SU-DHL-6 (cell line): ENCODE data around the gene TBX6.

Experiments used
- H2AFZ ChIP-seq: fragments of 200-600 bp; sonication (generic); 2 replicates; pipeline ENCODE4 v1.6.1; 2014; ENCODE audit warnings: low read depth, mild to moderate bottlenecking, moderate library complexity, mixed read lengths, antibody characterized with exemption, low read length; ENCODE audit not compliant: severe bottlenecking
- H3F3A ChIP-seq: fragments of 200-600 bp; shearing (Covaris generic); 2 replicates; pipeline ENCODE4 v1.6.0; 2016; ENCODE audit warnings: antibody characterized with exemption, mild to moderate bottlenecking; ENCODE audit not compliant: insufficient read depth
- H3K27ac ChIP-seq: fragments of 200-600 bp; sonication (generic); 2 replicates; pipeline ENCODE4 v1.5.1; 2016; ENCODE audit warnings: low read depth, mild to moderate bottlenecking, low read length, moderate library complexity, mixed read lengths
- H3K27me3 ChIP-seq: fragments of 200-600 bp; sonication (generic), shearing (Covaris generic); 2 replicates; pipeline ENCODE4 v1.6.0; 2014; ENCODE audit warnings: mild to moderate bottlenecking, low read length
- H3K36me3 ChIP-seq: fragments of 200-600 bp; sonication (generic); 2 replicates; pipeline ENCODE4 v1.6.1; 2014; ENCODE audit warnings: mild to moderate bottlenecking, low read length, mixed read lengths
- H3K4me2 ChIP-seq: fragments of 300-600, 200-600 bp; shearing (Covaris generic), sonication (generic); 2 replicates; pipeline ENCODE4 v1.6.0; 2014; ENCODE audit warnings: low read length, low read depth, mild to moderate bottlenecking; ENCODE audit not compliant: poor library complexity, severe bottlenecking
- H3K4me3 ChIP-seq: fragments of 200-600 bp; sonication (generic); 2 replicates; pipeline ENCODE4 v1.5.1; 2014; ENCODE audit warnings: antibody characterized with exemption, low read length, mild to moderate bottlenecking, mixed read lengths; ENCODE audit not compliant: insufficient read depth, poor library complexity, severe bottlenecking
- H3K79me2 ChIP-seq: fragments of 200-600 bp; sonication (generic); 2 replicates; pipeline ENCODE4 v1.6.1; 2014; ENCODE audit warnings: mild to moderate bottlenecking, low read length, moderate library complexity; ENCODE audit not compliant: insufficient read depth
- H3K9ac ChIP-seq: fragments of 200-600 bp; sonication (generic); 2 replicates; pipeline ENCODE4 v1.7.0; 2014; ENCODE audit warnings: mild to moderate bottlenecking, low read length
- H3K9me2 ChIP-seq: fragments of 200-600 bp; sonication (generic); replicated peaks from 2 replicates; pipeline ENCODE4 v1.6.1; 2014; ENCODE audit warnings: low read length; ENCODE audit not compliant: insufficient read depth
- H3K9me3 ChIP-seq: fragments of 200-600 bp; sonication (generic); 2 replicates; pipeline ENCODE4 v1.6.1; 2014; ENCODE audit warnings: low read length, mixed read lengths; ENCODE audit not compliant: insufficient read depth
- H4K20me1 ChIP-seq: fragments of 200-600 bp; sonication (generic); 2 replicates; pipeline ENCODE4 v1.6.1; 2014; ENCODE audit warnings: low read depth, mild to moderate bottlenecking, antibody characterized with exemption, low read length, moderate library complexity, mixed read lengths
- EZH2phosphoT487 ChIP-seq: fragments of 200-600 bp; sonication (generic), shearing (Covaris generic); conservative IDR thresholded peaks from 2 replicates; pipeline ENCODE4 v1.6.1; 2018; ENCODE audit warnings: mild to moderate bottlenecking, antibody characterized with exemption, low read length, moderate library complexity, mixed read lengths
- TF ChIP-seq, protein P1 (sequence below): fragments of 200-600 bp; sonication (generic); IDR thresholded peaks from one replicate; pipeline ENCODE4 v1.5.1; 2017; ENCODE audit warnings: antibody characterized with exemption, mild to moderate bottlenecking, low read length, moderate library complexity; ENCODE audit not compliant: insufficient read depth, poor library complexity, severe bottlenecking

TBX6 gene, protein sequence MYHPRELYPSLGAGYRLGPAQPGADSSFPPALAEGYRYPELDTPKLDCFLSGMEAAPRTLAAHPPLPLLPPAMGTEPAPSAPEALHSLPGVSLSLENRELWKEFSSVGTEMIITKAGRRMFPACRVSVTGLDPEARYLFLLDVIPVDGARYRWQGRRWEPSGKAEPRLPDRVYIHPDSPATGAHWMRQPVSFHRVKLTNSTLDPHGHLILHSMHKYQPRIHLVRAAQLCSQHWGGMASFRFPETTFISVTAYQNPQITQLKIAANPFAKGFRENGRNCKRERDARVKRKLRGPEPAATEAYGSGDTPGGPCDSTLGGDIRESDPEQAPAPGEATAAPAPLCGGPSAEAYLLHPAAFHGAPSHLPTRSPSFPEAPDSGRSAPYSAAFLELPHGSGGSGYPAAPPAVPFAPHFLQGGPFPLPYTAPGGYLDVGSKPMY

DNA sequence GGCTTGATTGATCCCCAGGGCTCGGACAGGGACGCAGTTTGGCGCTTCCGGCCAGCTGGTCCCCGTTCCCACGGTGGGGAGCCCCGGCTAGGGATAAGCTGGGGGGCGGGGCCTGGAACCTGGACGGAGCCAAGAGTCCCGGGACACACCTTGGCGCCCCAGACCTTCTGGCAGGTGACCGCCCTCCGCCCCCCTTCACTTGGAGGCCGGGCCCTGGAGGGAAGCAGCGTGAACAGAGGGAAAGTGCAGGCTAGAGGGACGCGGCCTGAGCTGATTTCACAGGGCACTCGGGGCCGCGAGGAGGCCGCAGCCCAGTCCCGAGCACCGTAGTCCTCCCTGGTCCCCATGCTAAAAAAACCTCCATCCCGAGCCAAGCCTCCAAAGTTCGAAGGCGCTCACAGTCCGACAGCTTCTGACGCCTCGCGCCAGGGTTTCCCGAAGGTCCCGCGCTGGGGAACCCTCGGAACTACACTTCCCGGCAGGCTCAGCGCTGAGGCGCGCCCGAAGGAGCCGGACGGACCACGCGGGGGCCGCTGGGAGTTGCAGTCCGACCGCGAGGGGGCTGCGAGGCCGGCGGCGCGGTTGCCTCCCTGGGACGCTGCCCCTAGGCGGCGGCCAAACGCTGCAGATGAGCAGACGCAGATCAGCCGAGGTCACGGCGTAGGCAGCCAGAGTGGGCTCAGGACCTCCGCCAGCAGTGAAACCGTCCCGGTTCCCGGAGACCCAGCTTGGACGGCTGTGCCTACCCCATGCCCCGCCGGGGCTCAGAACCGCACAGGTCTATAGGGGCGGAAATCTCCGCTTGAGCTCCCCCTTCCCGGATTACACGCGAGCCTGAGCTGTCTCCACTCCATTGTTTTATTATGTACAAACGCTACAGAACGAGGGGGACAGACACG is at the start of gene TBX6:
Gene TBX6 (minus strand): TSS at position 451 of the 899 bp plus-strand sequence. CDS start 731 bp downstream, outside the sequence.
- peaks cover 27% of the 10 kb centered on the region for H3F3A ChIP-seq
- H3K79me2 ChIP-seq, result no peaks in the 10 kb centered on the region
- H4K20me1 ChIP-seq, result no peaks in the 10 kb centered on the region
- peak within 1 kb of the TSS; percentile 87 for H3K27ac ChIP-seq
- H3K9ac ChIP-seq, result peak within 1 kb of the TSS; percentile 85
- H3K36me3 ChIP-seq, result no peaks in the 10 kb centered on the region; the same call in 1 of the 2 replicates
- no peak for TF ChIP-seq EZH2phosphoT487
- TF ChIP-seq, protein P1, sequence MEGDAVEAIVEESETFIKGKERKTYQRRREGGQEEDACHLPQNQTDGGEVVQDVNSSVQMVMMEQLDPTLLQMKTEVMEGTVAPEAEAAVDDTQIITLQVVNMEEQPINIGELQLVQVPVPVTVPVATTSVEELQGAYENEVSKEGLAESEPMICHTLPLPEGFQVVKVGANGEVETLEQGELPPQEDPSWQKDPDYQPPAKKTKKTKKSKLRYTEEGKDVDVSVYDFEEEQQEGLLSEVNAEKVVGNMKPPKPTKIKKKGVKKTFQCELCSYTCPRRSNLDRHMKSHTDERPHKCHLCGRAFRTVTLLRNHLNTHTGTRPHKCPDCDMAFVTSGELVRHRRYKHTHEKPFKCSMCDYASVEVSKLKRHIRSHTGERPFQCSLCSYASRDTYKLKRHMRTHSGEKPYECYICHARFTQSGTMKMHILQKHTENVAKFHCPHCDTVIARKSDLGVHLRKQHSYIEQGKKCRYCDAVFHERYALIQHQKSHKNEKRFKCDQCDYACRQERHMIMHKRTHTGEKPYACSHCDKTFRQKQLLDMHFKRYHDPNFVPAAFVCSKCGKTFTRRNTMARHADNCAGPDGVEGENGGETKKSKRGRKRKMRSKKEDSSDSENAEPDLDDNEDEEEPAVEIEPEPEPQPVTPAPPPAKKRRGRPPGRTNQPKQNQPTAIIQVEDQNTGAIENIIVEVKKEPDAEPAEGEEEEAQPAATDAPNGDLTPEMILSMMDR, result peak; percentile 54
- H3K4me3 ChIP-seq, result peak within 1 kb of the TSS; percentile 78
- H3K4me2 ChIP-seq, result peak within 1 kb of the TSS; percentile 96
- H3K27me3 ChIP-seq, result no peaks in the 10 kb centered on the region
- H3K9me3 ChIP-seq, result peaks cover 4% of the 10 kb centered on the region
- no peaks in the 10 kb centered on the region for H3K9me2 ChIP-seq
- H2AFZ ChIP-seq, result peak within 1 kb of the TSS; percentile 93

DNA sequence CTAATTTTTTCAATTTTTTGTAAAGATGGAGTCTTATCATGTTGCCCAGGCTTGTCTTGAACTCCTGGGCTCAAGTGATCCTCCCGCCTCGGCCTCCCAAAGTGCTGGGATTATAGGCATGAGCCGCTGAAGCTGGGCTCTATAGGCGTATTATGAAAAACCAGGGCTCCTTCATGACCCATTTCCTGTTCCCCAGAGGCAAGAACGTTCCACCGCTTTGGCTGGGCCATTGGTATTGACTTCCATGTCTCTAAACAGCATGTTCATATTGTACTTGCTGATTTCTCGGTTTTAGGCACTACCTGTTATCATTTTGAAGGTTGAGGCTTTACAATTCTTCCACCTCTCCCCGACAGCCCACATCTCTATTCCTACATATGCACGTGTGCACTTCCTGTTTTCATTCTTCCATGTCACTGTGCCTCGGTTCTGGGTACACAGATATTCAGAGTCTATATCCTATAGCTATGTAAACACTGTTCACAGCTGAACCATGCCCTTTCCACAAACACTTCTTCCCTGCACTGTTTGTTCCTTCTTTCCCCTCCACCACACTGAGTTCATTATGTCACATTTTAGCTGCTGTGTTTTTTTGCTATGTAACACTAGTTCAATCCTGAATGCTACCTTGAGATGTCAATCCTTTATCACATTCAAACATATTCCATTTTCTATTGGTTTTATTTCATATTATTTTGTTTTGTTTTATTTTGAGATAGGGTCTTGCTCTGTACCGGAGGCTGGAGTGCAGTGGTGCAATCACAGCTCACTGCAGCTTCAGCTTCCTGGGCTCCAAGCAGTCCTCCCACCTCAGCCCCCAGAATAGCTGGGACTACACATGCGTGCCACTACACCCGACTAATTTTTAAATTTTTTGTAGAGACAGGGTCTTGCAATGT is 48.1 kb upstream of the TBX6 start:
- Histone ChIP-seq H3K9ac (no peak overlapping the region), H3K79me2 (no peaks in the 10 kb centered on the region), H3K4me3 (no peak overlapping the region), H3K36me3 (no peaks in the 10 kb centered on the region), H3K27me3 (no peaks in the 10 kb centered on the region), H3F3A (no peaks in the 10 kb centered on the region; the same call in 1 of the 2 replicates), H3K9me3 (no peaks in the 10 kb centered on the region), H3K9me2 (no peaks in the 10 kb centered on the region), H2AFZ (peak overlapping the region; percentile 71), H4K20me1 (no peaks in the 10 kb centered on the region), H3K27ac (no peak overlapping the region), H3K4me2 (no peak overlapping the region)
- TF ChIP-seq, protein P1, result no peak
- TF ChIP-seq EZH2phosphoT487, result no peak

DNA sequence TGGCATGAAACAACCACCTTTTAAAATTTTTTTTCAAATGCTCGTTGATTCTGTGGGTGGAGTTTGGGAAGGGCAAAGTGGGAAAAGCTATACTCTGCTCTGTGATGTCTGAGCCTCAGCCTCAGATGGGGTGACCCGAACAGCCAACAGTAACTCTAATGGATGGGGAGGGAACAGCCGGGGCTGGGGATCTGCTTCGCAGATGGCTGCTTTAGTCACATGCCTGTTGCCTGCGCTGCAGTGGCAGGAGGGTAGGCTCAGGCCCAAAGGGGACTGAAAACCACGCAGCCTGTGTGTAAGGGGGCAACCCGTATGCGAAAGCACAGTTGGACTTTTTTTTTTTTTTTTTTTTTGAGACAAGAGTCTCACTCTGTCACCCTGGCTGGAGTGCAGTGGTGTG is 46.2 kb upstream of the TBX6 start:
- Histone ChIP-seq H3K79me2 (no peaks in the 10 kb centered on the region), H3K27ac (no peak overlapping the region)

More for the DNA sequence above, 46.2 kb upstream of the TBX6 start:
- no peaks in the 10 kb centered on the region; the same call in 1 of the 2 replicates for H3F3A ChIP-seq
- no peaks in the 10 kb centered on the region for H3K9me3 ChIP-seq
- no peaks in the 10 kb centered on the region for H3K36me3 ChIP-seq
- no peak overlapping the region for H2AFZ ChIP-seq
- no peaks in the 10 kb centered on the region for H4K20me1 ChIP-seq
- TF ChIP-seq EZH2phosphoT487, result no peak
- H3K9me2 ChIP-seq, result no peaks in the 10 kb centered on the region
- no peaks in the 10 kb centered on the region for H3K27me3 ChIP-seq
- H3K4me3 ChIP-seq, result no peak overlapping the region
- no peak overlapping the region for H3K4me2 ChIP-seq
- H3K9ac ChIP-seq, result no peak overlapping the region
